ENCODE data around the gene GNAO1. TPM values are rescaled to one million over a fixed set of nuclear protein-coding genes. Genes with fewer than 3 reads are reported as not detected.

The GNAO1 gene
- total and polyA plus RNA-seq, 9 donors = 0.72 to 5.6 (median 2.7) TPM

DNA sequence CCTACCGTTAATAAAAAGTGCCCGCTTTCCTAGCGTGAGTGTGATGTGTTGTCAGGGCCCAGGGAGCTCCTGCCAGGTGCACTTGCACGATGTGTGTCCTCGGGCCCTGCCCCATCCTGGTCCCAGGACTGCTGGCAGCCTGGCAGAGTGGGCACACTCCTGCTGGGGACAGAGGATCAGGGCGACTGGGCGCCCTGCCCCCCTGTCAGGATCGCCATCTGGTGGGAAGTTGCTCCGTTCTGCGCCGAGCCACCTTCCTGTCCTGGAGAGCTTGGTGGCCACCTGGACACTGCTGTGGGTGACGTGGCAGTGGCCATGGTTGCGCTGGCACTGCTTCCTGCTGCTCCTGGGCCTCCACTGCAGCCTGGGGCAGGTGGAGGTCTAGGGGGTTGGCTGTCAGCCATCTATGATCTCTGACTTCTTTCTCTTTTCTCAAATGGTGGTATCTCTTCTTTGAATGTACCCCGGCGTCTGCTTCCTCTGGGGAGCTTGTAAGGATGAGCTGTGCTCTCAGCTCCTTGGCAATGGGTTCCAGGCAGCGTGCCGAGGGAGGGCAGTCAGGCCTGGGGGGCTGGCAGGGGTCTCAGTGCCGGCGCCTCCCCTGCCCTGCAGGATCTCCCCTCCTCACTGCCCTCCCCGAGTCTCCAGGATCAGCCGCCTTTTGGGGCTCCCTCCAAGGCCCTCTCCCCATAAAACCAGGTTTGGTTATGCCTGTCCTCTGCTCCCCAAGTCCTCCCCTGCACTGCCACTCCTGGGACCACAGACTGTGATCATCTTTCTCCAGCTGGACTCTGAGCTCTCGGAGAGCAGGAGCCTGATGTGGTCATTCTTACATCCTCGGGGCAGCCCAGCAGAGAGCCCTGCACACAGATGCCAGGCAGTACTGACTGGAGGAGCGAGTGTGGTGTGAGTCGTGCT, 157.1 kb downstream of the GNAO1 start:
- no peak for TF ChIP-seq EP300 (IDR thresholded peaks at IDR 0.05)
- no peak for TF ChIP-seq POLR2A (IDR thresholded peaks at IDR 0.05)
- TF ChIP-seq, protein P1, sequence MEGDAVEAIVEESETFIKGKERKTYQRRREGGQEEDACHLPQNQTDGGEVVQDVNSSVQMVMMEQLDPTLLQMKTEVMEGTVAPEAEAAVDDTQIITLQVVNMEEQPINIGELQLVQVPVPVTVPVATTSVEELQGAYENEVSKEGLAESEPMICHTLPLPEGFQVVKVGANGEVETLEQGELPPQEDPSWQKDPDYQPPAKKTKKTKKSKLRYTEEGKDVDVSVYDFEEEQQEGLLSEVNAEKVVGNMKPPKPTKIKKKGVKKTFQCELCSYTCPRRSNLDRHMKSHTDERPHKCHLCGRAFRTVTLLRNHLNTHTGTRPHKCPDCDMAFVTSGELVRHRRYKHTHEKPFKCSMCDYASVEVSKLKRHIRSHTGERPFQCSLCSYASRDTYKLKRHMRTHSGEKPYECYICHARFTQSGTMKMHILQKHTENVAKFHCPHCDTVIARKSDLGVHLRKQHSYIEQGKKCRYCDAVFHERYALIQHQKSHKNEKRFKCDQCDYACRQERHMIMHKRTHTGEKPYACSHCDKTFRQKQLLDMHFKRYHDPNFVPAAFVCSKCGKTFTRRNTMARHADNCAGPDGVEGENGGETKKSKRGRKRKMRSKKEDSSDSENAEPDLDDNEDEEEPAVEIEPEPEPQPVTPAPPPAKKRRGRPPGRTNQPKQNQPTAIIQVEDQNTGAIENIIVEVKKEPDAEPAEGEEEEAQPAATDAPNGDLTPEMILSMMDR (IDR thresholded peaks at IDR 0.05) = no peak
- Histone ChIP-seq H3K27ac (no peak overlapping the region), H3K9me3 (no peaks in the 10 kb centered on the region), H3K4me3 (no peak overlapping the region), H3K4me1 (ENCODE audit: insufficient read depth) (no peaks in the 10 kb centered on the region), H3K36me3 (no peaks in the 10 kb centered on the region), H3K27me3 (no peaks in the 10 kb centered on the region)
- no peak for DNase-seq
- 76 to 83% (median 79%) methylated on average over 25 of the region's 25 CpGs for WGBS, 3 donors
- intact Hi-C loops (cut with DNase I) = loop anchor here in 1 of 4 donors (10.0 kb wide), 1 partner anchor 346 kb away; no protein-coding TSS in a partner anchor

DNA sequence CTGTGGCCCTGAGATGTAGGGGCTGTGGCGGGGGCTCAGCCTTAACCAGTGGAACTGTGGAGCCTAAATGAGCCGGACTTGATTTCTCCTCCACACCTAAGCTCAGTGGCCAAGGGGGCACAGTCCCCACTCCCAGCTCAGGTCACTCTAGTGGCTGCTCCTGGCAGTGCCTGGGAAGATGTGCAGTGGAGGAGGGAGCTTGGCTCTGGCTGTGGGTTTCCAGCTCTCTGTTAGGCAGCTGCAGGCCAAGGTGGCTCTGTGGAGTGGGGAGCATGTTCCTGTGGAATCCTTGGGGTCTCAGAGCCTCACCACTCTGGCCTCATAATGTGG, 157.8 kb downstream of the GNAO1 start:
- TF ChIP-seq EP300 (IDR thresholded peaks at IDR 0.05) = no peak
- TF ChIP-seq, protein P1 (IDR thresholded peaks at IDR 0.05) = no peak
- no peak for TF ChIP-seq POLR2A (IDR thresholded peaks at IDR 0.05)
- no peak overlapping the region for H3K27ac ChIP-seq
- H3K27me3 ChIP-seq = no peaks in the 10 kb centered on the region
- intact Hi-C loops (cut with DNase I) = loop anchor here in 1 of 4 donors (10.0 kb wide), 1 partner anchor 346 kb away; no protein-coding TSS in a partner anchor
- H3K4me3 ChIP-seq = no peak overlapping the region
- 90 to 95% (median 91%) methylated on average over 2 of the region's 2 CpGs for WGBS, 3 donors
- no peak for DNase-seq
- H3K36me3 ChIP-seq = no peaks in the 10 kb centered on the region
- no peaks in the 10 kb centered on the region for H3K9me3 ChIP-seq
- no peaks in the 10 kb centered on the region for H3K4me1 ChIP-seq (ENCODE audit: insufficient read depth)

DNA sequence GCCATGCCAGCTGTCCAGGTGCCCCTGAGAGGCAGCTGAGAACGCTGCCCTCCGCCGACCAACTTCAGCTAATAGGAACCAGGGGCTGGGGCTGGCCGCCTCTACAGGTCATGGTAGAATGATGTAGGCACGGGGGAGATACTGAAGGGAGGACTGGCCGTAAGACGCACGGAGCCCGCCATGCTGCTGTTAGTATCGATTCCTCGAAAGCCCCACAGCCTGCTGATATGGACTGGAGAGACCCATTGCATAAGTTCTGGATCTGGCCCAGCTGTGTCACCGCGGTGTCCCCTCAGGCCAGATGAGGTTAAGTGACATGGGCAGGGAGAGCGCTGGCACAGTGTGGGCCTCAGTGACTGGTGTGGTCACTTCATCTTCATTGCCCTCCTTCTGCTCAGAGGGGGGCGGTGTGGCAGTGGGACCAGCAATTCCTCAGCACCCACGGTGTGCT, 158.4 kb downstream of the GNAO1 start:
- no peak overlapping the region for H3K27ac ChIP-seq
- intact Hi-C loops (cut with DNase I) = loop anchor here in 1 of 4 donors (10.0 kb wide), 1 partner anchor 345 kb away; no protein-coding TSS in a partner anchor

More for the DNA sequence above, 158.4 kb downstream of the GNAO1 start:
- TF ChIP-seq EP300 (IDR thresholded peaks at IDR 0.05) (no peak), POLR2A (IDR thresholded peaks at IDR 0.05) (no peak)
- TF ChIP-seq, protein P1 (IDR thresholded peaks at IDR 0.05) = no peak
- Histone ChIP-seq H3K27me3 (no peaks in the 10 kb centered on the region), H3K36me3 (no peaks in the 10 kb centered on the region), H3K4me3 (no peak overlapping the region), H3K4me1 (ENCODE audit: insufficient read depth) (no peaks in the 10 kb centered on the region), H3K9me3 (no peaks in the 10 kb centered on the region)
- no peak for DNase-seq
- WGBS, 3 donors = 86 to 92% (median 89%) methylated on average over 16 of the region's 16 CpGs
